AG04449 (cell line): ENCODE data around the gene TMX2.

Experiments
- CTCF ChIA-PET: fragments of 350-600 bp; formaldehyde crosslinking; extraction: SDS; loops from one replicate; lab custom pipeline; 2021; ENCODE audit warnings: antibody characterized with exemption; lab: Yijun Ruan, JAX
- POLR2A ChIA-PET: fragments of 400-600, 350-600 bp; formaldehyde crosslinking; extraction: SDS; loops from one replicate; lab custom pipeline; 2020; ENCODE audit warnings: antibody characterized with exemption, inconsistent platforms; lab: Yijun Ruan, JAX
- DNase-seq: peaks from one replicate; pipeline ENCODE4 v3.0.0-alpha.2; 2010; ENCODE audit warnings: low read depth, low spot score
- H3K4me3 ChIP-seq: 2 replicates; pipeline ENCODE4 v1.5.1; 2011; ENCODE audit warnings: low read depth, mild to moderate bottlenecking, control low read depth, low read length
- TF ChIP-seq, protein P1 (sequence below): IDR thresholded peaks from one replicate; pipeline ENCODE4 v1.5.1; 2011; ENCODE audit warnings: mild to moderate bottlenecking, moderate library complexity, low read length, control low read depth, inconsistent platforms; ENCODE audit not compliant: insufficient read depth; ENCODE audit errors: missing control alignments

The TMX2 gene

DNA sequence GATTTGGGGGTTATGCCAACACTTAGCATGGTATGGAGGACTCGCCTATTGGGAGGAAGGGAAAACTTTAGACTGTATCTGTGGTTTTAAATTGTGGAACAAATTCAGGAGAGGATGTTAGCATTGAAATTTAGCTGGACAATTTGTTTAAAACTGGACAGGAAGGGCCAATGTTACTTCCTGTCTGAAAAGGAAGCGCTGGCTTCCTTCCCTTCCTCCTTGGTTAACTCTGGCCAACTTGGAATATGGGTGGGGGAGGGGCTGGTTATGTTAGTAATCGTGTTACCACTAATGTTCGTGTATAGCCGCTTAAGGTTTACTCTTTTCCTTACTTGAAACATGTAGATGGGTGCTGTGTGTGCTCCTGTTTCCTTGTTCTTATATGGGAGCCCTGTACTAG, 63.1 kb downstream of the TMX2 start:
- no peak for DNase-seq
- ChIA-PET POLR2A (interaction anchor here (1.2 kb wide), 1 partner anchor 11 kb away, joined by 5 read pairs; no protein-coding TSS in a partner anchor), CTCF (interaction anchor here (1.2 to 12.0 kb wide), 3 partner anchors 9 to 27 kb away, joined by 4 to 114 read pairs (median 5); no protein-coding TSS in a partner anchor)
- H3K4me3 ChIP-seq = no peak overlapping the region
- TF ChIP-seq, protein P1, sequence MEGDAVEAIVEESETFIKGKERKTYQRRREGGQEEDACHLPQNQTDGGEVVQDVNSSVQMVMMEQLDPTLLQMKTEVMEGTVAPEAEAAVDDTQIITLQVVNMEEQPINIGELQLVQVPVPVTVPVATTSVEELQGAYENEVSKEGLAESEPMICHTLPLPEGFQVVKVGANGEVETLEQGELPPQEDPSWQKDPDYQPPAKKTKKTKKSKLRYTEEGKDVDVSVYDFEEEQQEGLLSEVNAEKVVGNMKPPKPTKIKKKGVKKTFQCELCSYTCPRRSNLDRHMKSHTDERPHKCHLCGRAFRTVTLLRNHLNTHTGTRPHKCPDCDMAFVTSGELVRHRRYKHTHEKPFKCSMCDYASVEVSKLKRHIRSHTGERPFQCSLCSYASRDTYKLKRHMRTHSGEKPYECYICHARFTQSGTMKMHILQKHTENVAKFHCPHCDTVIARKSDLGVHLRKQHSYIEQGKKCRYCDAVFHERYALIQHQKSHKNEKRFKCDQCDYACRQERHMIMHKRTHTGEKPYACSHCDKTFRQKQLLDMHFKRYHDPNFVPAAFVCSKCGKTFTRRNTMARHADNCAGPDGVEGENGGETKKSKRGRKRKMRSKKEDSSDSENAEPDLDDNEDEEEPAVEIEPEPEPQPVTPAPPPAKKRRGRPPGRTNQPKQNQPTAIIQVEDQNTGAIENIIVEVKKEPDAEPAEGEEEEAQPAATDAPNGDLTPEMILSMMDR = no peak

DNA sequence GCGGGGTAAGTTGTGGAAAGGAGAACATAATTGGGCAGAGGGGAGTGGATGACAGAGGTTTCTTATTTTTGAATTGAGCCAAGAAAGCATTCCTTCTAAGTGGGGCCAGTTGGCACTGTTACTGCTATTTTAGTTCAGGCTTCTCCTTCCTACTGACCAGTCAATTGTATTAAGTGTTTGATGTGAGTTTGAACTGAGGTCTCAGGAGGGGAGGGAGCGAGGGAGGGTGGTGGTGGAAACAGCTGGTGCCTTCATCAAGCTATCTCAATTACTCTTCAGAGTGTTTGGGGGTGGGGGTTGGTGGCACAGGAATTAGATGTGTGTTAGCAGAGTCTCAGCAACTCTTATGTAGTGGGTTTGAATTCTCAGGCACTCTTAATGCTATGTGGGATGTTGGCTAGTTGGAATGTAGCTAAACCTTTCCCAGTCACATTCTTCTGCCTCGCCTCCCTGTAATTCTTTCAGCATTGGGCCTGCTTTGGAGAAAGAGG, 63.7 kb downstream of the TMX2 start:
- CTCF ChIA-PET = interaction anchor here (1.1 to 12.0 kb wide), 3 partner anchors 13 to 26 kb away, joined by 3 to 114 read pairs (median 5); no protein-coding TSS in a partner anchor
- peak; percentile 78 for DNase-seq
- POLR2A ChIA-PET = interaction anchor here (0.8 to 1.2 kb wide), 2 partner anchors 12 to 18 kb away, joined by 4 to 5 read pairs; no protein-coding TSS in a partner anchor
- peak overlapping the region; percentile 9; the same call in 1 of the 2 replicates for H3K4me3 ChIP-seq
- TF ChIP-seq, protein P1 = no peak

DNA sequence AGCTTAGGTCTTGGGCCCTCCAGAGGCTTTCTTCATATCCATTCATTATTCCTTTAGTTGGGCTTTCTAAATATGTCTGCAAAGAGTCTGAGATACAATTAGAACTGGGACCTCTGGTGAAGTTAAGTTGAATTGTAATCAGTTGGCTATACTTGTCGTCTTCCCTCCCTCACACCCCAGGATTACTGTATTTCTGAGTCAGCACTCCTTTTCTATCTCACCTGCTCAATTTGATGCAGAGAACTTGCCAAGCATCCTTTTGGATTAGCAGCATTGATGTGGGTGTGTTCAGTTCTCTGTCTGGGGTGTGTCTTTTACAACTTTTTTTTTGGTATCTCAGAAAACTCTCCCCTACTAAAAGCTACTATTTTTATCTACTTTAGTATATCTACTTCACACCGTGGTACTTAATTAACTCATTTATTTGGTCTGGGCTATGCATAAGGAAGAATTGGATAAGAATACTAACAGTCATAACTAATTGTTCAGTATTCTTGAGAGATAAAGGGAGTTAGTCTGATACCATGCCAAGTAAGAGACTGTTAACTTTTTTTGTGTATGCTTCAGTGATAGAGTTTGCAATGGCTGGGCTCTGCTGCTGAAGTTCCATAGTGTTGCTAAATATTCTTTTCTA, 64.3 kb downstream of the TMX2 start:
- ChIA-PET POLR2A (interaction anchor here (0.8 to 1.2 kb wide), 2 partner anchors 12 to 19 kb away, joined by 4 to 5 read pairs; no protein-coding TSS in a partner anchor), CTCF (interaction anchor here (1.1 to 12.0 kb wide), 3 partner anchors 14 to 25 kb away, joined by 3 to 114 read pairs (median 5); no protein-coding TSS in a partner anchor)
- H3K4me3 ChIP-seq = no peak overlapping the region
- TF ChIP-seq, protein P1 = no peak
- DNase-seq = no peak

DNA sequence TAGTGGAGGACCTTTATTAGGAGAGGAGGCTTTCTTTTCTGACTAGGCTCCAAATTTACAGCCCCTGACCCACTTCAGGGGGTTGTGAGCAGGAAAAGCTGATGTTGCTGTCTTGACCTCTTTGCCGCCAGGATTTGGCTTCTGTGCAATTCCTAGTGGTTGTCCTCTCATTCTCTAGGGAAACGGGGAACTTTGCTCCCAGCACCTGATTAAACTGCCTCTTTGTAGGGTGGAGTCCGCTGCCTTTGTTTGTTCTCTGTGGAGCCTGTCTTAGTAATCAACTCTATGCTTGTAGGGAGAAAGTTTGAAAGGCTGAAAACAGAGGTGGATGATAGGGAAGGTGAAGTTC, 65.5 kb downstream of the TMX2 start:
- TF ChIP-seq, protein P1 = no peak
- peak overlapping the region; percentile 45 for H3K4me3 ChIP-seq
- ChIA-PET CTCF (interaction anchor here (1.2 to 12.0 kb wide), 4 partner anchors 15 to 734 kb away, joined by 3 to 114 read pairs (median 22); partner anchors contain the start of gene CTNND1), POLR2A (interaction anchor here (1.3 to 2.1 kb wide), 3 partner anchors 9 to 17 kb away, joined by 5 to 14 read pairs (median 6); partner anchors contain the start of gene CTNND1)
- no peak for DNase-seq

DNA sequence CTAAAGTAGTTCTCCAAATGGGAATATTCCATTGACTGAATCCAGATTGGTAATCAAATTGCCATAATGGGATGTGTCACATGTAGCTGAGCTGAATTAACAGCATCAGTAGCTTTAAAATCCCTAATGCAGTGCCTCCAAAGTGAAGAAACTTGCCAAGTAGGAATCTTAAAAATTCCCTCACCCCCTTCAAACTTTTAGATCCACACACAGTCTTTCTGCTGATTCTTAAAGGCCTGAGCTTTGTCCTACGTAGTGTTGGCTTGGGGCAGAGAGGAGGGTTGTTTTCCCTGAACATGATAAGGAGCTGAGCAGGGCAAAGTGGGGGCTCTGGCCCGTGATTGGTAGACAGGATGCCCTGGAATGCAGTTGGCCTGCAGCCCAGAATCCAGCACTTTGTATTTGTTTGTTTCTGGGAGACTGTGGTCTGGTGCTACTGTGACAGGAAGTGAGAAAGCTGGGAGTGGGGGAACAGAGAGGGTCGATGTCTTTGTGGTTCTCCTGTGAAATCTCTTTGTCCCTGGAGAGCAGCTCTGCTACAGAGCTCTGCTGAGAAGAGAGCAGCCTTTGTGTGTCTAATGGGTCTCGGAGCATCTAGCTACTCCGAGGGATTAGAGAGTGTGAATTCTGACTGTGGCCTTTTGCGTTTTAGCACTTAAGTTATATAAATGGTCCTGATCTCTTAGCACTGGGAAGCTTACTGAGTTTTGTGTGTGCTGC, 66.1 kb downstream of the TMX2 start:
- H3K4me3 ChIP-seq = peak overlapping the region; percentile 45
- TF ChIP-seq, protein P1 = no peak
- peak; percentile 94 for DNase-seq
- ChIA-PET POLR2A (interaction anchor here (1.0 to 2.1 kb wide), 5 partner anchors 8 to 17 kb away, joined by 4 to 14 read pairs (median 5); partner anchors contain the start of gene CTNND1), CTCF (interaction anchor here (1.2 to 12.0 kb wide), 6 partner anchors 15 to 734 kb away, joined by 3 to 114 read pairs (median 4); partner anchors contain the start of gene CTNND1)
